Measurements from ENCODE around the gene ABHD17A.
"Not testable (repeated sequence)": the region's sequence is repeated elsewhere in the genome, so short reads cannot be mapped to it uniquely, and the experiment has no call there.

The ABHD17A gene

DNA sequence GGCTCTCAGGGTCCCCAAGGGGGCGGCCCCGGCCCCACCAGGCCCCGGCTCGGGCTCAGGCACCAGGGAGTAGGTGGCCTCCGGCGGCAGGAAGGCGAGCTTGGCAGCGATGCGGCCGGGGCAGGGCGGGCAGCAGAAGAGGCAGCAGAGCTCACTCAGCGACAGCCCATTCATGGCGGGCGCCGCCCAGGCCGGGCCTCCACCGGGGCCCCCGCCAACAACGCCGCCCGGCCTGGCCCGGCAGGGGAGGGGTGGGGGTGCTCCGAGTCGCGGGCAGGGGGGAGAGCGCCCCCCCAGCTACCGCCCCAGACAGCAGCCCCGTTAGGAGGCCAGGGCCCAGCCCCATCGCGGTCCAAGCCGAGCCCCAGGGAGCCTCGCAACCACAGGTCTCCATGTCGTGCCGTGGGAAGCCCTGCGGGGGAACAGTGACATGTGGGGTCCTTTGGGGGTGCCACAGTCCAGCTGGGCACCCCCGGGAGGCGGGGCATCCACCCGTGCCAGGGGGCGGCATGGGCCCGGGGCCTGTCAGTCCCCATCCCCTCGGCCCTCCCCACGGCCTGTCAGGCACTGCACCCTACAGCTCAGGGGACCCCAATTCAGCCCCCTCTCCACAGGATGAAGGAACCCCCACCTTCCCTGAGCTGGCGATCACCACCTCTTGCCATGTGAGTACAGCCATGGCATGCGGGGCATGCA is 3.8 kb downstream of the ABHD17A start:
- DNase-seq (ENCODE audit: low read depth, low spot score) = not testable (repeated sequence)

- DNase-seq (ENCODE audit: low read depth, low spot score) = no peak
Observed at GRCh38 chr19:1880611-1881392, 4.5 kb downstream of the ABHD17A start.

DNA sequence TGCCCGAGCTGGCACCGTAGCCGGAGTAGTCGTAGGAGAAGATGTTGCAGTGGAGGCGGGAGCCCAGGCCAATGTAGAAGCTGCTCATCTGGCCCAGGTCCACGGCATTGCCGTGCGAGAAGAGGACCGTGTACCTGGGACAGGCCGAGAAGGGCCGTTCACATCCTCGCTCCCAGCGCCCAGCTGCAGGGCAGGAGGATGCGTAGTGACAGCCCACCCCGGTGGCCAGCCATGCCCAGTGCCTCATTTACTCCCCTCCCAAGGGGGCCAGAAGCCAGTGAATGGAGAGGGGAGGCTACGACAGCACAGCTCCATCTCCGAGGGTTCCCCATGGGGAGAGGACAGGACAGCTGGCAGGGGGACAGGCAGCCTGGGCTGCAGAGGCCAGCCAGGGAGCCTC is 5.3 kb downstream of the ABHD17A start:
- not testable (repeated sequence) for DNase-seq (ENCODE audit: low read depth, low spot score)

- not testable (repeated sequence) for DNase-seq (ENCODE audit: low read depth, low spot score)
Observed at GRCh38 chr19:1878583-1878982, 6.7 kb downstream of the ABHD17A start.

DNA sequence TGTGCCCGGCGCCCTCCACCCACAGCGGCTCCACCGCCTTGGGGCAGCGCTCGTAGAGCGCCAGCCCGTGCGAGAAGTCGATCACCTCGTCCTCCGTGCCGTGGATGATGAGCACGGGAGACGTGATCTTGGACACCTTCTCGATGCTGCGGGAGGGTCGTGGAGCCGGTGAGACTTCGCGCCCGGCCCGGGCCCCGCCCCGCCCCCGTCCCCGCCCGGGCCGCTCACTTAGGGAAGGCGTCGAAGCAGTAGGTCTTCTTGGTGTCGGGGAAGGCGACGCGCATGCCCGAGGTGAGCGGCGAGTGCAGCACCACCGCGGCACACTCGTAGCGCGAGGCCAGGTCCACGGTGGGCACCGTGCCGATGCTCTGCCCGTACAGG is 8.0 kb downstream of the ABHD17A start:
- DNase-seq (ENCODE audit: low read depth, low spot score) = not testable (repeated sequence)

- DNase-seq (ENCODE audit: low read depth, low spot score) = not testable (repeated sequence)
Observed at GRCh38 chr19:1876496-1877279, 8.6 kb downstream of the ABHD17A start.

DNA sequence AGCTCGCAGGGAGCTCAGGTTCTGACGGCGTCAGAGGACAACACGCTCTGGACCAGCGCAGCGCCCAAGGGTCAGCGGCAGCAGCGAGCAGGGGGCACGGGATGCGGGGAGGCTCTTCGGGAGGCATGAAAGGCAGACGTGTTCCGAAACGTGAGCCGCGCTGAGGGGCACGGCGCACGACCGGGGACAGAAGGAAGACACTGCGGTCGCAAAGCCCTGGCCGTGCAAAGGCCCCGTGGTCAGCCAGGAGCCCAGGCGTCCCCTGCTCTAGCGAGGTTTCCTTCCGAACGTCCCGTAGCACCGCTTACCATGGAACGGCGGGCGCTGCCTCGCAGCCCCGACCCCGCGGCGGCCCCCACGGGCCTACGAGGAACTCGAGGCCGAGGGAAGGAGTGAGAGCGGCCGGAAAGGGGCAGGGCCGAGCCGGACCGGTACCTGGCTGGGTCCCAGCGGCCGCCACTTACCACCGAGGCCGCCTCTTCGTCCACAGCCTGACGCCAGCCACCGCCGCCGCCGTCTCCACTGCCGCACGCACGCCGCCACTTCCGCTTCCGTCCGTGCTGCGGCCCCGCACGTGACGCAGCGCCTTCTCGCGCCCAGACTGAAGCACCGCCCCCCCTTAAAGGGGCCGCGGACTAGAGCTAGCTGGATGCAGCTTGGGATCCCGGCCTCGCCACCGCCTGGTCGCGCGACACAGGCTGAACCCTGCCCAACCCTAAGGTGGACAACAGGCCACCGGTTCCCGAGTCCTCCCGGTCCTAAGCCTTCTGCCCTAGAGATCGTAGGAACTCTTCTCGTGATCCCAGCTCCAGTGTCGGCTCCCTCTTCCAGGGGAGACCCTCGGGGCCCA is 9.4 kb downstream of the ABHD17A start:
- DNase-seq (ENCODE audit: low read depth, low spot score) = peak; percentile 46

DNA sequence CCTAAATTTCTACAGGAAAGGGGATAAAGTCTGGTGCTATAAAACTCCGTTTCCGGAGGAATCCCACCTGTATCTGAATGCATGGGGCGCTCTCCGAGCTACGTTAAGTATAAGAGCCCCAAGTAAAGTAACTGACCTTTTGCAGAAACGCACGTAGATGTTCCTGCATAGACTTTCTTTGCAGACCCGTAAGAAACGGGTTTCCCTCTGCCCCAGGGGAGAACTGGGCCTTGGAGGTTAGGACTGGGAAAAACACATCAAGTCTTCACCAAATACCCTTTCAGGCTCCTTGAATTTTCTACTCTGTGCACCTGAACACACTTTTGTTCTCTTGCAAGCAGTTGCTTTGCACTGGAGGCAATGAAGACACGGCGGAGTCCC is 10.0 kb downstream of the ABHD17A start:
- DNase-seq (ENCODE audit: low read depth, low spot score) = not testable (repeated sequence)

- DNase-seq (ENCODE audit: low read depth, low spot score) = no peak
Observed at GRCh38 chr19:1874554-1875185, 10.6 kb downstream of the ABHD17A start.

DNA sequence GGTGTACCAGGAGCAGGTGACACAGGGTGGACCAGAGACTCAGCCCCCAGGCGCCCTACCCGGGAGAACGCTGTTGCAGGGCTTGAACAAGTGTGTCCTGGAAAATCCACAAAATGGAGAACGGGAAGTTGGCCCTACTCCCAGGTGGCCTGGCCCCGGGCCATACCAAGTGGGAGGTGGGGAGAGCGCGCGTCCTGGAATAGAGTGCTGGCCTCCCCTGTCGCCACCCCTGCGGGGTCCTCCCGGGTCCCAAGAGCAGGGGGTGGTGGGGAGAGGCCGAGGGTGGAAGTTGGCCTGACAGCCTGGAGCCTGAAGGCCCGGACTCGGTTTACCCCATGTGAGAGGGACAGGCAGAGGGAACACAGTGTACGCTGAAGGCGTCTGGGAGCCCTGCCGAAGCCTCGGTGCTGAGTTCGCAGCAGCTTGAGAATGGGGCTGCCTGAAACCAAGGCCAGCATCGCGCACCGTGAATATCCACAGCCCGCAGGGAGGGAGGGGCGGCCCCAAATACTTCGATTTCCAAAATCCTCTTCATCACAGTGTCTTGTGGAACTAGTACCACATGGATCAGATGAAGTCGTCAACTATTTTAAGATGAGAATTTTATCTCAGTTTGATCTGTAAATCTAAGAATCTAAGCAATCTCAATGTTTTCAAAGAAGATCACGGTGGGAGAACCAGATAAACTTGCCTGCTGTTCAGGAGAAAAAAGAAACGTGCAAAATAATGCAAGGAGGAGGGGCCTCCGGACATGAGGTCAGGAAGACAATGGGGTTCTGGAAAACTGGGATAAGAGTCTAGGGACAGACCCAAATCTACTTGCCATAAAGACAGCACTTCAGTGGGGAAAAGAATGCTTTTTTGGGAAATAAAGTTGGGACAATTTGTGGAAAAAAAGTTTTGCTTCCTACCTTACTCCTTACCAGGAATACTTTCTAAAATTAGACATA is 11.5 kb downstream of the ABHD17A start:
- no peak for DNase-seq (ENCODE audit: low read depth, low spot score)

DNA sequence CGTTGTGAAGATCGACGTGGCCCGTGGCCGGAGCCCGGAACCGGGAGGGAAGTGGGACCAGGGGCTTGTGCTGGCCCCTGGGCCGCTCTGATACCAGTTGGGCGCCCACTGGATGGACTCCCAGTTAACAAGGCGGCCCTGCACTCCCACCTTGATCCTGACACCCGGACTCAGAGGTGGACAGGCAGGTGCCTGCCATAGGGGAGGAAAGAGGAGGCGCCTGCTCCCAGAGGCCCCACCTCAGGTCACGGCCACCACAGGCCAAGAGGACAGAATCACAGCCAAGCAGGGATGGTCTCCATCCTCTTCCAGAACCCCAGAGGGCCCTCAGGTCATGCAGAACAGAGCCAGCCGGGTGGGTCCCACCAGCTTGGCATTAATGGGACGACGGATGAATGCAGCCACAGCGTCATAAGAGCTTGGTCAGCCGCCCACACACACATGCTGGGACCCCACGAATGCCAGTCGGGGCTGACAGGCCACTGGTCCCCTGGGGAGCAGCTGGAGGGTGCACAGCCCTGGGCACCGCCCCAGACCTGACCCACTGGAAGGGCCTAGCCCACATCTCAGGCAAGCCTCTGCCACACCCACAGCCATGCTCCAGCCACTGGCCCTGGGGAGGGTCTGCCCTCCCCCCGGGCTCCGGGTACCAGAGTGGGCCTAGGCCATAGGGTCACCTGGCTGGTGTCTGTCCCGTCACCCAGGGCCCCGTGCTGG is 12.3 kb downstream of the ABHD17A start:
- DNase-seq (ENCODE audit: low read depth, low spot score) = no peak

DNA sequence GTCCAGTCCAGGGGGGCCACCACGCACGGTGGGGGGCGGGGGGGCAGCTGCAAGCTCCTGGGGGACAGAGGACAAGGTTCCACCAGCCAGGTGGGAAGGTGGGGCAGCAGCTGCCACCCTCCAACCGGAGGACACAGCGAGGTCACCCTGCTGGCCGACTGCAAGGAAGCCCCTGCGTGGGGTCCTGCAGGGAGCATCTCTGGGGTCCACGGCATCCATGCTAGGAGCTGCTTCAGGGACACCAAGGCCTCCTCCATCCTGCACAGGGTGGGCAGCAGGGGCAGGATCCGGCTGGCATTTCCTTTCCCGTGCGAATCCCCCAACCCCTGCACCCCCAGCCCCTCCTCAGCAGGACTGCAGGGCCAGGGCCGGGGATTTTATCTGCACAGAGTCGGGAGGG is 13.7 kb downstream of the ABHD17A start:
- no peak for DNase-seq (ENCODE audit: low read depth, low spot score)

DNA sequence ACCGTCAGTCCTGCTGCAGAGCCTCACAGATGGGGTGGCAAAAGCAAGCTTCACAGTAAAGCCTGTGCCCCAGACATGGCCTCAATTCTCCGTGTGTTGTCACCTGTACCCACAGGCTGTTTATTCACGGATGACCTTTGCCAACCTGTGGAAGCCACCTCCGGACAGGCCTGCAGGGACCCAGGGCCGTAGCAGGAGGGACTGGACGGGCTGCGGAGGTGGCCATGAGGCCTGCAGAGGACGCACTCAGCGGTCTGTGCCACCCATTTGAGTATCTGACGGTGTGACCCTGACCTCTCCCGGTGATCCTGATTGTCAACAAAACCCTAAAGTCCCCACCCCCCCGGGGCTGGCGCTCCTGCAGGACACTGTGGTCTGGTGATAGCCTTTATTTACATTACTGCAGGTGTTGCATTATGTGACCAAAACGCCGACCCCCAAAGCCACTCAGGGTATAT is 14.1 kb downstream of the ABHD17A start:
- DNase-seq (ENCODE audit: low read depth, low spot score) = no peak

GRCh38 chr19:1868971-1869370 is 16.3 kb downstream of the ABHD17A start:
- DNase-seq (ENCODE audit: low read depth, low spot score) = no peak

DNA sequence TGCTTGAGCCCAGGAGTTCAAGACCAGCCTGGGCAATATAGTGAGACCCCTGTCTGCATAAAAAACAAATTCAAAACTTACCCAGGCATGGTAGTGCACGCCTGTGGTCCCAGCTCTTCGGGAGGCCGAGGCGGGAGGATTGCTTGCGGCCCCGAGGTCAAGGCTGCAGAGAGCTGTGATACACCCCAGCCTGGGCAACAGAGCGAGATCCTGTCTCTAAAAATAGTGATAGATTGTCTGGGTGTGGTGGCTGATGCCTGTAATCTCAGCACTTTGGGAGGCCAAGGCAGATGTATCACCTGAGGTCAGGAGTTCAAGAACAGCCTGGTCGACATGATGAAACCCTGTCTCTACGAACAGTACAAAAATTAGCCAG is 18.0 kb downstream of the ABHD17A start:
- no peak for DNase-seq (ENCODE audit: low read depth, low spot score)

DNA sequence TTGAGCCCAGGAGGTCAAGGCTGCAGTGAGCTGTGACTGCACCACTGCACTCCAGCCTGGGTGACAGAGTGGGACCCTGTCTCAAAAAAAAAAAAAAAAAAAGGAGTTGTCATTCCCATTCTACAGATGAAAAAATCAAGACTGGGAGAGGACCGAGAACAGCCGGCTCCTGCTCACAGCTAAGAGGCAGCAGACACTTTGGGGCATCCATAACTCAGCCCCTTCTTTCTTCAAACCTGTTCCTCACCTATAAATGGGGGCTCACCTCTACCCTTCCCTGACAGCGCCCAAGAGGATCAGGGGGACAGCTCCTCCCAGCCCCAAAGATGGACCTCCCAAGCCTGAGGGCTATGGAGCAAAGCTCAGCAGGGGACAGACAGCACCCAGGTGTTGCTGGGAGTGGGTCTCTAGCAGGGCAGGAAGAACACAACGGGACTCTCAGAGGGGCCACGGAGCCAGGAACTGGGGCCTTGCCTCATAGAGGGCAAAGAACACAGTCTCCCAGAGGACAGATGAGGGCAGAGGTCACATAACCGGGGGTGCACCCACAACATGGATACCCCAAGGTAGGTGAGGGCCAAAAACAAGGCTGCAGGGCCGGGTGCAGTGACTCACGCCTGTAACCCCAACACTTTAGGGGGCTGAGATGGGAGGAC is 18.5 kb downstream of the ABHD17A start:
- DNase-seq (ENCODE audit: low read depth, low spot score) = no peak

GRCh38 chr19:1865172-1866010 is 19.9 kb downstream of the ABHD17A start:
- DNase-seq (ENCODE audit: low read depth, low spot score) = no peak
